Measurements from ENCODE around the gene NBPF11.
"Not testable (repeated sequence)": the region's sequence is repeated elsewhere in the genome, so short reads cannot be mapped to it uniquely, and the experiment has no call there.

Gene NBPF11

DNA sequence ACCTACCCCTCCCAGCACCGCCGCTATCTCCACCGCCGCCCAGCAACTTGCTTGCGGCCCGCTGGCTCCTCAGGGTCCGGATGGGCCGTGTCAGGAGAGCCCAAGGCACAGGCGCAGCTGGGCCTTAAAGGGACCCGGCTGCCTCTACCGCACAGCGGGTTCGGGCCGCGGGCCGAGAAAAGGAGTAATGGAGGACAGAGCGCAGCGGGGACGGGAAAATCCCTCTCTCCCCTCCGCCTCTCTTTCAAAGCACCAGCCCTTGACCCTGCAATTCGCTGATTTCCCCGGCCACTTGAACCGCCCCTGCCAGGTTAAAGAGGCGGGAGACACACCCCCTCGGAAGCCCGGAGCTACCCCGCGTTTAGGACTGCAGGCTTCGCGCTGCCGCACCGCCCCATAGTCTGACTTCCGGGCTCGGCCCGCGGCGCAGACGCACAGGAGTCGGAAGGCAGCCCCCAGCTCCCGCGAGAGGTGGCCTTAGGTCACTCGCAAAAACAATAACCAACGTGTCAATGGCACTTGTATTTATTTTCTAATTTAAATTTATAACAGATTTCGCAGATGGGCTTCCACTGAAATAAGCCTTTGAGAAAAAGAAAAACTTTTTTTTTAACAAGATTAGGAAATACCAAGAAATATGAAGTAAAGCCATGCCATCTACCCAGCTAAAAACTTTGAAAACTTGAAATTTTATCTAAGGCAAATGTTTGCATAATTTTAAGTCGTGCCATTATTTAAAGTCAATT lies at the start of gene NBPF11:
NBPF11 (minus strand) TSS at position 371 of the 746 bp plus-strand sequence. CDS start 25,278 bp downstream, outside the sequence.
- not testable (repeated sequence) for H3K9ac ChIP-seq; H3K9me3 ChIP-seq (ENCODE audit: control insufficient read depth, low read length); H3K79me2 ChIP-seq; H3K4me1 ChIP-seq; H3K27me3 ChIP-seq (ENCODE audit: control insufficient read depth, insufficient read depth, low read length); H3K36me3 ChIP-seq (ENCODE audit: control insufficient read depth, insufficient read depth, low read length)
- Histone ChIP-seq H3K4me3 (ENCODE audit: low read depth, low read length) (peak within 1 kb of the TSS; percentile 68), H3K27ac (peak within 1 kb of the TSS; percentile 60), H2AFZ (peak within 1 kb of the TSS; percentile 70), H3K4me2 (ENCODE audit: low read length) (peak within 1 kb of the TSS; percentile 67)

GRCh38 chr1:148197396-148197795 lies 45.3 kb upstream of the NBPF11 start:
- H3K36me3 ChIP-seq (ENCODE audit: control insufficient read depth, insufficient read depth, low read length); H3K9ac ChIP-seq; H3K27ac ChIP-seq; H3K4me2 ChIP-seq (ENCODE audit: low read length); H3K9me3 ChIP-seq (ENCODE audit: control insufficient read depth, low read length); H2AFZ ChIP-seq; H3K4me1 ChIP-seq; H3K27me3 ChIP-seq (ENCODE audit: control insufficient read depth, insufficient read depth, low read length); H3K4me3 ChIP-seq (ENCODE audit: low read depth, low read length); H3K79me2 ChIP-seq: not testable (repeated sequence)

DNA sequence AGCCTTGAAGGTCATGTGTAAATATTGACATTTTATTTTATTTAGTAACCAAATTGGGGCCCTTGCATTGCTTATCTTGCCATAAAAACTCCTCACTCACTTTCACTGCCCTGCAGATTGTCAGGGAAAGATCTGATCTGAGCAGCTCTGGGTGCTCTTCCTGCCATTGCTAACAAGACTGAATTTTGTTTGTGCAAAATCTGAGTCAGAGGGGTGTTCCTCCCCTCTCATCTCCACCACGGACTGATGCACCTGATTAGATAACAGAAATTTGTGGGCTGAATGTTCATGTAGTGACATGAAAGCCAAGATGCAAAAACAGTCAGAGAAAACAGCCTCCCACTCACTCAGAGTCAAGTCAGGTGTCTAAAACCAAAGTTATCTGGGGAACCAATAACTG lies 44.9 kb upstream of the NBPF11 start:
- H3K4me3 ChIP-seq (ENCODE audit: low read depth, low read length); H3K36me3 ChIP-seq (ENCODE audit: control insufficient read depth, insufficient read depth, low read length); H3K4me1 ChIP-seq; H2AFZ ChIP-seq; H3K9me3 ChIP-seq (ENCODE audit: control insufficient read depth, low read length); H3K4me2 ChIP-seq (ENCODE audit: low read length); H3K9ac ChIP-seq; H3K27ac ChIP-seq; H3K27me3 ChIP-seq (ENCODE audit: control insufficient read depth, insufficient read depth, low read length); H3K79me2 ChIP-seq: not testable (repeated sequence)

DNA sequence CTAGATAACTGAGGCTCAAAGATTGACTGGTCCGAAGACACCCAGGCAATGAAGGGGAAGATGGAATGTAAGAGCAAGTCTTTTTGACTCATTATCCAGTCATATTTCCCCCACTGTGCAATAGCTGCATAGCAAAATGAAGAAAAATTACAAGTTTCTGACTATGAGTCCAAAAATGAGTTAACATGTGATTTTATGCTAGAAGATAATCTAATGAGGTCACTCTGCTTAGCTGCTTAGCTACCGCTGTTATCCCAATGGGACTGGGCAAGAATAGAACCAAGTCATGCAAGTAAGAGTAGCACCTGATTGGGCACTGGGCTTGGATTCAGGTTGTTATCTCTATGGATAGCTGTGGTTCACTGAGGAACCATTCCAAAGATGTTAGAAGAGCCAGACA lies 43.0 kb upstream of the NBPF11 start:
- H3K36me3 ChIP-seq (ENCODE audit: control insufficient read depth, insufficient read depth, low read length); H3K4me2 ChIP-seq (ENCODE audit: low read length); H3K4me1 ChIP-seq; H3K9me3 ChIP-seq (ENCODE audit: control insufficient read depth, low read length); H3K27ac ChIP-seq; H3K9ac ChIP-seq; H3K4me3 ChIP-seq (ENCODE audit: low read depth, low read length); H3K27me3 ChIP-seq (ENCODE audit: control insufficient read depth, insufficient read depth, low read length); H2AFZ ChIP-seq; H3K79me2 ChIP-seq: not testable (repeated sequence)

DNA sequence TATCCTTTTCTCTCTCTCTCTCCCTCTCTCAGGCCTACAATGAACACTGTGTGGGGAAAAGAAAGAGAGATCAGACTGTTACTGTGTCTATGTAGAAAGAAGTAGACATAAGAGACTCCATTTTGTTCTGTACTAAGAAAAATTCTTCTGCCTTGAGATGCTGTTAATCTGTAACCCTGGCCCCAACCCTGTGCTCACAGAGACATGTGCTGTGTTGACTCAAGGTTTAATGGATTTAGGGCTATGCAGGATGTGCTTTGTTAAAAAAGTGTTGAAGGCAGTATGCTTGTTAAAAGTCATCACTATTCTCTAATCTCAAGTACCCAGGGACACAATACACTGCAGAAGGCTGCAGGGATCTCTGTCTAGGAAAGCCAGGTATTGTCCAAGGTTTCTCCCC lies 36.7 kb upstream of the NBPF11 start:
- H3K4me3 ChIP-seq (ENCODE audit: low read depth, low read length); H3K27ac ChIP-seq; H3K9ac ChIP-seq; H3K4me2 ChIP-seq (ENCODE audit: low read length); H3K9me3 ChIP-seq (ENCODE audit: control insufficient read depth, low read length); H2AFZ ChIP-seq; H3K4me1 ChIP-seq; H3K36me3 ChIP-seq (ENCODE audit: control insufficient read depth, insufficient read depth, low read length); H3K79me2 ChIP-seq; H3K27me3 ChIP-seq (ENCODE audit: control insufficient read depth, insufficient read depth, low read length): not testable (repeated sequence)

- not testable (repeated sequence) for H3K9me3 ChIP-seq (ENCODE audit: control insufficient read depth, low read length); H2AFZ ChIP-seq; H3K4me3 ChIP-seq (ENCODE audit: low read depth, low read length); H3K36me3 ChIP-seq (ENCODE audit: control insufficient read depth, insufficient read depth, low read length); H3K79me2 ChIP-seq; H3K9ac ChIP-seq; H3K27me3 ChIP-seq (ENCODE audit: control insufficient read depth, insufficient read depth, low read length); H3K4me2 ChIP-seq (ENCODE audit: low read length); H3K4me1 ChIP-seq; H3K27ac ChIP-seq
Measured at GRCh38 chr1:148178682-148179081, 26.6 kb upstream of the NBPF11 start.

GRCh38 chr1:148175414-148175813 lies 23.3 kb upstream of the NBPF11 start:
- H3K27ac ChIP-seq; H3K36me3 ChIP-seq (ENCODE audit: control insufficient read depth, insufficient read depth, low read length); H3K9me3 ChIP-seq (ENCODE audit: control insufficient read depth, low read length); H3K9ac ChIP-seq; H3K4me3 ChIP-seq (ENCODE audit: low read depth, low read length); H3K79me2 ChIP-seq; H3K4me2 ChIP-seq (ENCODE audit: low read length); H3K4me1 ChIP-seq; H2AFZ ChIP-seq; H3K27me3 ChIP-seq (ENCODE audit: control insufficient read depth, insufficient read depth, low read length): not testable (repeated sequence)

DNA sequence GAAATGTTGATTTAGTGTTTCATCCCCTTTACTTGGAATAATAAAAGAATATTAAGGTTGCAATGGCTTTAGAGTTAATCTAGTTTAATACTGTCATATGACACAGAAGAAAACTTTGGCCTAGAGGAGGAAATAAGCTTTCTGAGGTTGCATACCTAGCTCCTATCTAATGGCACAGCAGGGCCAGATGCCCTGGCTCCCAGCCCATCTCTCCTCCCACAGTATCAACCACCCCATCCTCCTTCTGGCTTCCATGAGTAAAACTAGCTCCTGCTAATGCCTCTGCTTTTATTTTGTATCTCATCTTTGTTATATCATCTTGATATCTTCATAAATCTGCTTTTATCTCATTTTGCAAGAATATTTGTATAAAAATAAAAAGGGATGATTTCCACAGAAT lies 19.9 kb upstream of the NBPF11 start:
- not testable (repeated sequence) for H3K4me1 ChIP-seq; H3K27me3 ChIP-seq (ENCODE audit: control insufficient read depth, insufficient read depth, low read length); H3K79me2 ChIP-seq; H3K9ac ChIP-seq; H3K9me3 ChIP-seq (ENCODE audit: control insufficient read depth, low read length); H3K36me3 ChIP-seq (ENCODE audit: control insufficient read depth, insufficient read depth, low read length); H3K27ac ChIP-seq; H3K4me2 ChIP-seq (ENCODE audit: low read length); H3K4me3 ChIP-seq (ENCODE audit: low read depth, low read length); H2AFZ ChIP-seq

All from parathyroid adenoma (tissue), 2 donors.